Fibroblast of skin of scalp (primary cell): ENCODE data around the gene TAF3.
"Not testable (repeated sequence)": the region's sequence is repeated elsewhere in the genome, so short reads cannot be mapped to it uniquely, and the experiment has no call there.

Source experiments
- DNase-seq: peaks from one replicate; pipeline ENCODE4 v3.0.0-alpha.2; 2013

The TAF3 gene

DNA sequence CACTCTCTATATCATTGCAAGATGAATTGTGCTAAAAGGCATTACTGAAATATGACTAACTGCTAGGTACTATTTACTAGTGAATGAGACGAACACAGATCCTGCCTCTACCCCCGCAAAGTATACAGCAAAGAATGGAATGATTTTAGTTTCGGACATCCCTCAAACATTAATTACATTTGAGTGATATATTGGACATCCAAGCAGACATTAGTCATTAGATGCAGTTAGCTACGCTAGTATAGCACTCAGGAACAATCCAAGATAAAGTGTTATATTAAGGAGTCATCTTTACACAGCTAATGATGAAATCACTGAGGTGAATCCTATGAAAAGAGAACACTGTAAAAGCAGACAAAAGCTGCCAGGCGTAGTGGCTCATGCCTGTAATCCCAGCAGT, 7.3 kb upstream of the TAF3 start:
- no peak for DNase-seq

DNA sequence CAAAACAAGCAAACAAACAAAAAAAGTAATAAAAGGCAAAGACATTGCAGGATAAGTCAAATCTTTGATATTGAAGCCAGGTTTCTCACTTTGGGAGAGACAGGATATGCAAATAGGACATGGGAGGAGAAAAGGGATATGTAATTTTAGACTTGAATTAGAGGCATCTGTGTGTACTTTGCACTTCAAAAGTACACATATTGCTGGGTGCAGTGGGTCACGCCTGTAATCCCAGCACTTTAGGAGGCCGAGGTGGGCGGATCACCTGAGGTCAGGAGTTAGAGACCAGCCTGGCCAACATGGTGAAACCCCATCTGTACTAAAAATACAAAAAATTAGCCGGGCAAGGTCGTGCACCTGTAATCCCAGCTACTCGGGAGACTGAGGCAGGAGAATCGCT, 6.6 kb upstream of the TAF3 start:
- DNase-seq, result not testable (repeated sequence)

DNA sequence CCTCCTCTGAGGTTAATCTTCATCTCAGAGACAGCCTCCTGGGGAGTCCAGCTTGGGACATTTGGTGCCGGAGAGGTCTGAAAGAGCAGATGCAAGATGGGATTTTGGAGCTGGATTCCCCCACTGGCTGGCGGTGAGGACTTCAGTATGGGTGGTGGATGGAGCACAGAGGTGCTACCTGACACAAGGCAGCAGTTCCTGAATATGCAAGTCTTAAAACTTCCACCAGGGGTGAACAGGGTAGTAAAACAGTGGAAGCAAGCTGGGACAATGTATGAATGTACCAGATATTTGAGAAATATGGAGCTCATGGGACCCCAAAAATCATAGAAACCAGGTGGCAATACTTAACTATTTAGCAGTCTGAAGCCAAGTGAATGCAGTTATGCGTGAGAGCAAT, 4.8 kb upstream of the TAF3 start:
- no peak for DNase-seq

DNA sequence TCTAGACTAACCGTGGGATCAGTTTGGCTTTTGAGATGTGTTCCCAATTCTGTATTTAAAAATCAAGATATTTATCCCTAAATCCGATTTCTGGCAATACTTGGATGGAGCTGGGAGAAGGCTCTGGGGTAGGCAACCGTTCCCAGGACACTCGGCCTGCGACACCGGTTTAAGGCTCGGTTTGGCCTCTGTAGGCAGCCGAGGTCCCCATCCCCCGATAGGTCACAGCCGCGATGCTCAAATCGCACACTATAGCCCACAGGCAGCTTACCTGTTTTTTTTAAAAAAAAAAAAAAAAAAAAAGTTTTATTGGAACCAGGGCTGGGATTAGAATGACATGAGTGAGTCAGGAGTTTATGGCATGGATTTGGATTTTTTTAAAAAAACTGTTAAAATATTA, 729 bp upstream of the TAF3 start:
- no peak for DNase-seq

DNA sequence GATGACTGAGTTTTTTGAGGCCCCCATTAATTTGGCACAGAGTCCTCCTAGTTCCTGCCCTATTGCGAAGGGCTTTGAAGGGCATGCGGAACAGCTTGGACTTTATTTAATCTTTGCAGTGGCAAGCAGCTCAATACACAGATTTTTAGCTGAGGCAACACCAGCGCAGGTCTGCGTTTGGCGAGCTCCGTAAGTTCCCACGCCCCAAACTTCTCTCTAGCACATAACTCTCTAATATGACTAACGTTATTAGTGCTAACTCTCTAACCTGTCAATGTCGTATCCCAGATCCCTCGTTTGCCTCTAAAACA, 366 bp upstream of the TAF3 start:
- no peak for DNase-seq

DNA sequence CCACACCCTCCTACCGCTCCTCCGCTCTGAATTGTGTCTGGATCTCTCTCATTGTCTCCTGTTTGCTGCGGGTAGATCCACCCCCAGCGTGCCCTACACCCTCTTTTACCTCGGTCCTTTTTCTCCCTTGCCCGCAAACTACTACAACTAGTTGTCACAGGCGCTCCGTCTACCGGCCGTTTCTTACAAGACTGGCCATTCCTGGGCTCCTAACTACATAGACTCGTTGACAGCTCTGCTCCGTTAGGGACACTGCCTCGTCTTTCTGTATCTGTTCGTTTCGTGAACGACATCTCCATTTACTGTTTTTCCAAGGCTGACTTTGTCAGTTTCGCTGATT, 786 bp downstream of the TAF3 start:
- peak; percentile 52 for DNase-seq

DNA sequence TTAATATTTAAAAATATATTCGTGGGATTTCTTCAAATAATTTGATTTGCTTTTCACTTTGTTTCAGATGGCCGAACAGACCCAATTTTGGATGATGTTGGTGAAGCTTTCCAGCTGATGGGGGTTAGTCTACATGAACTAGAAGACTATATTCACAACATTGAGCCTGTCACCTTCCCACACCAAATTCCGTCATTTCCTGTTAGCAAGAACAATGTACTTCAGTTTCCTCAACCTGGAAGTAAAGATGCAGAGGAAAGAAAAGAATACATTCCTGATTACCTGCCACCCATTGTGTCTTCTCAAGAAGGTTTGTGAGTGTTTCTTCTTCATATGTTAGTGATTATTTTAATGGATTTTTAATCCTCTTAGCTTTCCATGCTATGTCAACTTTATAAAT, 5.9 kb downstream of the TAF3 start:
- DNase-seq, result no peak

DNA sequence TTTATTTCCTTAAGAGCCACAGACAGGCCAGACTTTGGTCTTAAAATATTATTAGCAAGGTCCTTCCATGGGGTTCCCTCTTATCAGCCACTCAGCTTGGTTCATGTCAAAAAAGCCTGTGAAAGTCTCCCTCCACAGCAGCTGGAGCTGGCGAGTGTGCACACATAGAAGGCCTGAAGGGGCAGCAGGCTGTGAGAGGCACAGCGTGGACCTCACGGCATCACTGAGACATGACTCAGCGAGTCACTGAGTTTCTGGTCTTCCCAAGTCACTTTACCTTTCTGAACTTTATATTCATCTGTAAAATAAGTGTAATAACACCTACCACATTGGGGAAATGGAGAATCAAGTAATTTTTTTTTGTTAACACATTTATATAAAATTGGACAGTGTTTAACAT, 8.7 kb downstream of the TAF3 start:
- peak; percentile 40 for DNase-seq

DNA sequence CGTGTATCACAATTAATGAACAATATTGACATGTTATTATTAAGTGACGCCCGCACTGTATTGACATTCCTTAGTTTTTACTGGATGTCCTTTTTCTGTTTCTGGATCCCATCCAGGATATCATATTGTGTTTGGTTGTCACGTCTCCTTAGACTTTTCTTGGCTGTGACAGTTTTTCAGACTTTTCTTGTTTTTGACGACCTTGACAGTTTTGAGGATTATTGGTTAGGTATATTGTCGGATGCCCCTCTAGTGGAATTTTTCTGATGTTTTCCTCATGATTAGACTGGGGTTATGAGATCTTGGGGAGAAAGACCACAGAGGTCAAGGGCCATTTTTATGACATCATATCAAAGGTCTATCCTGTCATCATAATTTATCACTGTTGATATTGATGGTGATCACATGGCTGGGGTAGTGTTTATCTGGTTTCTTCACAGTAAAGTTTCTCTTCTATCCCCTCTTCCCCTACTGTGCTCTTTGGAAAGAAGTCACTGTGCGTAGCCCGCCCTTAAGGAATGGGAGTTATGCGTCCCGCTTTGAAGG, 11.1 kb downstream of the TAF3 start:
- DNase-seq, result no peak

DNA sequence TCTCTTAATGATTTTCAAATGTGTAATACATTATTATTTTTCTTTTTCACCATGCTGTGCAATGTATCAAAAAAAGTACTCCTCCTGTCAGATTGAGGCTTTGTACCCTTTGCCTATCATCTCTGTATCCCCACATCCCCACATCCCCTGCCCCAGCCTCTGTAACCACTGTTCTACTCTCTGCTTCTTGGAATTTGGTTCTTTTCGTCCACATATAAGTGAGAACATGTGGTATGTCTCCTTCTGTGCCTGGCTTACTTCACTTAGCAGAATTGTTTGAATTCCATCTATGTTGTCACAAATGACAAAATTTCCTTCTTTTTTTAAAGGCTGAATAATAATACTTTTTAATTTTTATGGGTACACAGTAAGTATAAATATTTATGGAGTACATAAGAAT, 13.8 kb downstream of the TAF3 start:
- peak; percentile 33 for DNase-seq

DNA sequence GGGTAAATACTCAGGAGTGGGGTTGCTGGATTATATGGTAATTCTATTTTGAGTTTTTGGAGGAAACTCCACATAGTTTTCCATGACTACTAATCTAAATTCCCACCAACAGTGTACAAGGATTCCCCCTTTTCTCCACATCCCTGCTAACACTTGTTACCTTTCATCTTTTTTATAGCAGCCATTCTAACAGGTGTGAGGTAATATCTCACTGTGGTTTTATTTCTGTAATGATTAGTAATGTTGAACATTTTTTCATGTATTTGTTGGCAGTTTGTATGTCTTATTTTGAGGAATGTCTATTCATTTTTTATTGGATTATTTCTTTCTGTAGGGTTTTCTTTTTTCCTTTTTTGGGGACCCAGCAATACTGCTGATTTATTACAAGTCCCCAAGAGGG, 14.9 kb downstream of the TAF3 start:
- no peak for DNase-seq

DNA sequence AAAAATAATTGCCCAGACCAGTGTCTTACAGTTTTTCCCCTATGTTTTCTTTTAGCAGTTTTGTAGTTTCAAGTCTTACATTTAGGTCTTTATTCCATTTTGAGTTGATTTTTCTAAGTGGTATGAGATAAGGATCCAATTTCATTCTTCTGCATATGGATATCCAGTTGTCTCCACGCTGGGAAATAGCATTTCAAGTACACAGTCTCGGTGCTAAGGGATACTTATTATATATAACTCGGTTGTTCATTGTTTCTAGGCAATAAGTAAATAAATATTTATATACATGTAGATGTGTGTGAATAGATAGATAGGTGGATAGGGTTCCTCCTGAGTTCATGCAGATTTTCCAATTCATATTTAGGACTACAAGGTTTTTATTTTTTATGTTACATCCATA, 16.0 kb downstream of the TAF3 start:
- DNase-seq, result no peak

DNA sequence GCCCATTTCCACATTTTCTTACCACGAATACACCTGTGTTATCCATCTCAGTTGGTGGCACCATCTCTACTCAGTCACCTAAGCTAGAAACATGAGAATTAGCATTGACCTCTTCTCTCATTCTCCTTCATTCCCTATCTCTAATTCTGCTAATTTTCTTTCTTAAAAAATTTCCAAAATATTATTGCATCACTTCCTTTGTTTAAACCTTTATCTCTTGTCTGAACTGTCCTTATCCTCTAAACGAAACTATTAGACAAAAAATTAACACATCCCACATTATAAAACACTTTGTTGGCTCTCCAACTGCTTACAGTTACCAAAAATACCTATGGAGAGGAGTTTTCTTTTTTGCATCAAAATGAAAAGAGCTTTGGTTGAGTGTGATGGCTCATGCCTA, 18.3 kb downstream of the TAF3 start:
- no peak for DNase-seq

DNA sequence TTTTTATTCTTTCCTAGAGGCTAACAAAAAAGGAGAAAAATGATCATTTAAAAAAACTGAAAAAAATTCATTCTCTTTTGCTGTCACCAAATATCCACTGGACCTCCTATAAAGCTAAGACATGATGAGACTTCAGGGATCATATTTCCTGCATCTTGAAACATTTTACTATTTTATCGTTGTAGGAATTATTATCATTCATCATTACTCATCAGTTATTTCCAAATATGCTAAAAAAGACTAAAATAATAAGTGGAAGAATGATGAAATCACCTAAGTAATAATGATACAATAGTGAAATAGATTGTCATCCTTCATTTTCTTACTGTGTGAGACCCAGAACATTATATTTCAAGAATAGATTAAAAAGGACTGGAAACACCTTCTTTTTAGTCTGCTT, 28.3 kb downstream of the TAF3 start:
- peak; percentile 53 for DNase-seq

DNA sequence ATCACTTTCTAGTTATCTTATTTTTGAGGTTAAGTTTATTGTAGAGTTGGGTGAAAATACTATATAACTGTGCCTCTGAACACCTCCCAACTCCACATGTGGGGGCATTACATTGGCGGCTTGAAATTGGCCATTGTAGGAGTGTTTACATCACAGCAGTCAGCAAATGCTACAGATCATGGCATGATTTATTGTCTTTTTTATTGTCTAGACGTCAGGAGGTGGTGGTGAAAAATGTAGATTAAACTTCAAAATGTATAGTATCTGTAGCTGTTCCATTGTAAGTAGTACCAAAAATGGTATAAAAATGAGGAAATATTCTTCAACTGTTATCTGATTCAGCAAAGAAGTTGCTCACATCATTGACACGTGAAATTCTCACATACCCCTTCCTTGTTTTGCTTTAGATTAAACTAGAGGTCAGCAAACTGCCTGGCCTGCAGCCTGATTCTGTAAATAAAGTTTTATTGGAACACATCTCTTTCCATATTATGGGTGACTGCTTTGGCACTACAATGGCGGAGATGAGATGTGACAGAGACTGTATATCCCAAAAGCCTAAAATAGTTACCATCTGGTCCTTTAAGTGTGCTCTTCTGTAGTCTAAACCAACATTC, 35.0 kb downstream of the TAF3 start:
- DNase-seq, result no peak

DNA sequence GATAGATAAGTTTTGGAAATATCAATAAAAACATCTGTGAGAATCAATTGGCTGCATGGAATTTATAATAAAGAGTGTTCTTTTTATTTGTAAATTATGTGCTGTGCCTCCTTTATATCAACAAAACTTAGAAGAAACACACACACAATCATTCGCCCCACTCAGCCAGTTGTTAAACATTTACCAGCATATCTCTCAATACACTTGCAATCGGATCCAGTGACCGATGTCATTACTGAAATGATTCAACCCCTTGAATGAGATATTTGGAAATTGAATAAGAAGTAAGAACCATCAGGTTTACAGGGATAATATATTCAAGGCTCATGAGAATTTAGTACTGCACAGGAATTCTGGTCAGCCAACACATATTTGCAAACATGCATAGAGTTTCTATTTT, 35.6 kb downstream of the TAF3 start:
- no peak for DNase-seq

DNA sequence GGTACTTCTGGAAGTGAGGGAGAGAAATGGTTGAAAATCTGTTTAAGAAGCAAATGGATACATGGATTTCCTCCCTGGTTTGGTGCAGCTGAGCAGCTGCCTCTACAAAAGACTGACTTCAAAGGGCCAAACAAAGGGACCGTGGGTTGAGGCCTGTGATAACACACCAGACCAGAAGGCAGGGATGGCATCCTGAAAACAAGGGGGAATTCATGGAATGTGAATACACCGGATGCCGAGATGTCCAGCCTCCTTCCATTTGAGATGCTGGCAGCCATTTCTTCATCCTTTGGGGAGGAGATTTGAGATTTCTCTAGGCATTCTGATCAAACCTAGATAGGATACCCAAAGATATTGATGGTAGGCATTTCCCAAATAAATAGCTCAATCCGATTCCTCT, 36.9 kb downstream of the TAF3 start:
- peak; percentile 2 for DNase-seq

DNA sequence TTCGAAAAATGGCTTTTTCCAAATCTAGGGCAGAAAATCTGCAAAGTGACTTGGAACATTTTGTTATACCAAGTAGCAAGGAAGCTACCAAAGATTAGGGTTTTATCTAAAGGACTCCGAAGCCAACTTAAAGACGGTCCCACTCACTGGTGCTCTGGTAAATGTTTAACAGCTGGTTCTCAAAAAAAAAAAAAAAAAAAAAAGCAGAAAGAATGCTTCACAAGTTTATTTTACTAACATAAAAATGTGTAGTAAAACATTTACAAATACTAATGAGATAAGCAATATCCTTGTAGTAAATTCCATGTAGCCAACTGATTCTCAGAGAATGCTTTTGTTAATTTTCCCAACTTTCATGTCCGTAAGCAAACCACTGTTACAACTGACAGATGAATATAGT, 38.4 kb downstream of the TAF3 start:
- no peak for DNase-seq

DNA sequence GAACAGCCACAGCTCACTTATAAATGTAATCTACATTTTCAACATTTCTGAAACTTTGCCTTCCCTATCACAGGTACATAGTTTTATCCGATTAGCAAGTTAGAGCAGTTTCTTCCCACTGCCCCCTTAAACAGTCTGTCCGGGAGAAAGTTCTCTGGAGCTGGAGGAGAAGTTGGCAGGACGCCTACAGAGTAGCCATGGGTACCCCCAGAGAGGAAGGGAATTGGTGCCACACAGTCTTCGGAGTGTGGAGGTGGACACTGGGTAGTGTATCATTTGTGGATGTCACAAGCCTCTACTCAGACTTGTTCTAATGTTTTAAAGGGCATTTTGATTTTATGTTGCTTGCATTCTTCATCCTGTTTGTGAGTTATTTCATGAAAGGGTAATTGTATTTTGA, 39.0 kb downstream of the TAF3 start:
- no peak for DNase-seq

DNA sequence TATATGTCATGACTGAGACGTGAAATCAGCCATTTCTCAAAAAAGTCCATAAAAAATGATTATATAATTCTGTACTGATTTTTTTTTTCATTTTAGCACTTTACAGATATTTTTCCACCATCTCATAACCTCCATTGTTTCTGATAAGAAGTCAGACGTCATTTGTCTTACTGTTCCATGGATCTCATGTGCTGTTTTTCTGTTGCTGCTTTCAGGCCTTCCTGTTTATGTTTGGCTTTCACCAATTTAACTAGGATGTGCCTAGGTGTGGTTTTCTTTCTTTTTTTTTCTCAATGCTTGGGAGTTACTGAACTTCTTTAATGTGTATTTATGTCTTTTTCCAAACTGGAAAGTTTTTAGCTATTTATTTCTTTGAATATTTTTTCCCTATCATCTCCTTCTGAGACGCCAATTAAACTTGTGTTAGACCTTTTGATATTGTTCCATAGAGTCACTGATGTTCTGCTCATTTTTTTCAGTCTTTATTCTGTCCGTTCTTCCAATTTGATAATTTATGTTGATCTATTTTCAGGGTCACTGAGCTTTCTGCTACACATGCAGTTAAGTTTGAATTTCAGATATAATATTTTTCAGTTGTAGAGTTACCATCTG, 43.3 kb downstream of the TAF3 start:
- no peak for DNase-seq

DNA sequence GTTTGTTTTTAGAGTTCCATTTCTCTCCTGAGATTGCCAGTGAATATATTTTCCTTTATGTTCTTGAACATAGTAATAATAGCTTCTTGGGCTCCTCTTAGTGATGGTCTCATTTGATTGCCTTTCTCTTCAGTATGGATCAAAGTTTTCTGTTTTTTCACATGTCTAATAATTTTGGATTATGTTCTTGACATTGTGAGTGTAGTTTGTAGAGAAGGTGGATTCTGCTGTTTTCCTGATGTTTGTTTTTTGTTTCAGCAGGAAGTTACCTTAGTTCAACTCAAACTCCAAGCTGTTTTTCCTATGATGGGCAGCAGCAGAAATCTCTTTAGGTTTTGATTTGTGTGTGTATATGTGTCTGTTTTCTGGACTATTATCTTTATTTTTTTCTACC, 43.8 kb downstream of the TAF3 start:
- DNase-seq, result no peak

DNA sequence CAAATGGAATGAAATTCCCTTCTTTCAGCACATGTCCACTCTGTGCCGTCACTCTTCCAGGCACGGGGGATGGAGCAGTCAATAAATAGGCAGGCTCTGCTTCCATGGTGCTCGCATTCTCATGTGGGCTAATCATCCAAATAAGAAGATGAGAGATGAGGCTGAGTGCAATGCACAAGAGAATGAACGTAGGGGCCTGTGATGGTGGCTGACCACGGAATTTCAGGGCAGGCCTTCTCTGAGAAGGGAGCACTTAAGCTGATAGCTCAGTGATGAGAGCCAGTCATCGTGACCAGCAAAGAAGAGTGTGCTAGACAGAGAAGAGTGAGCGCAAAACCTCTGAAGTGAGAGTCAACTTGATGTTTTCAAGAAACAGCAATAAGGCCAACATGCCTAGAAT, 47.9 kb downstream of the TAF3 start:
- DNase-seq, result peak; percentile 35

DNA sequence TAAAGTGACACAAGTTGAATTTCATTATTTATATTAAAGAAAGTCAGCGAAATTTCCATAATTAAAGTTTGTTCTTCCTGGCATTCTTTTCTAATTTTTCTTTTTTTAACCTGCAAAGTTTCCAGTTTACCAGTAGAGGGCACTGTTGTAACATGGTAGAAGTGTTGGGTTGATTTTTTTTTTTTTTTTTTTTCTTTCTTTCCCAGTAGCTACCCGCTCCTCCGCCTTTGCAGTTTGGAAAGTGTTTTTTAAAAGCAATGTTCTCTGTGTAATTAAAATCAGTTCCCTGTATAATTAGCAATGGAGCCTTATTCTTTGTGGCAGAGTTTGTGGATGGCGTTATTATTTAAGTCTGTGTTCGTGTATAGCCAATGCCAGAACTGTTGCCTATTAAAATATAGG, 53.7 kb downstream of the TAF3 start:
- peak; percentile 32 for DNase-seq

DNA sequence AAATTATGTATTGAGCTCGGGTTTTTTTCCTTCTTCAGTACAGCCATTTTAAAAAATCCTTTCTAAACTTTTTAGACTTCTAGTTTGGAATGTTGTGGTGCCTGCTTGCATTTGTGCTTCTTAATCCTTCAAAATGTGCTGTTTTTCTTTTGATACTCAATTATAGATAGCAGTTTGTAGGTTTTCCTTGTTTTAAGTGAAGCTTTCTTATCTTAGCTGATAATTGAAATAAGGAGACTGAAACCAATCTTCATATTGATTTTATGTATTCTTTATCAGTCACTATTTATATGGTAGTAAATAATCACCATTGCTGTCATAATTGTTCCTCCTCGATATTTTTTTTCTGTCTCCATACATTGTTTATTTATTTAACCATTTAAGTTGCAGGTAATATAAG, 56.6 kb downstream of the TAF3 start:
- DNase-seq, result no peak

DNA sequence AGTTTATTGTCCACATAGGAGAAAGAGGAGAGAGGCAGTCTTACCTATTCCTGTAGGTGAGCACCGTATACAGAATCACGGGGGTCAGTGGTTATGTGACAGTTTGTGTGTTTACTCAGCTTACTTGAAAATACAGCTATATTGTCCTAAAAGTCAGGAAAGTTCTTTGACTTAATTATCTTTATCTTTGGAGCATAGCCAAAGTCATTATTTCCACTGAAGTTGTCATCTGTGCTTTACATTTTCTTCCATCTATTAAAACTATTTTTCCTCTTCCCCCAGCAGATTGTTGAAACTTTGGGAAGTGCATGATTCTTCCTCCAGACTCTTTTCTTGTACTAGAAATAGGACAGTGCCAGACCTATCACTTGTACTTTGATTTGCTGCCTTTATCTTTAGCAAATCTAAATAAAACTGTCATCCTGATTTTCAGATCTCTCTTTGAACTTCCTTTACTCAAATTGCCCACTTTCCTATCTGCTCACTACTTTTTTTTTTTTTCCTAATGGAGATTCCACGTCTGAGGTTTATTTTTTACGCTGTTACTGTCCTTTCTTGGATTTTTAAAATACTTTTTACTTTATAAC, 58.3 kb downstream of the TAF3 start:
- no peak for DNase-seq
